SK-N-SH treated with all-trans-retinoic acid at 6 μM for 48 hours (cell line): ENCODE data around the gene SRSF1.
"Not testable (repeated sequence)": the region's sequence is repeated elsewhere in the genome, so short reads cannot be mapped to it uniquely, and the experiment has no call there.

ENCODE experiments used
- ARNTL ChIP-seq: fragments of 450-650 bp; formaldehyde crosslinking; IDR thresholded peaks from 2 replicates; pipeline ENCODE4 v1.5.0; 2020; ENCODE audit warnings: low read depth, mild to moderate bottlenecking, moderate library complexity, borderline replicate concordance
- CSDC2 ChIP-seq: fragments of 250-450 bp; sonication (Bioruptor Pico); IDR thresholded peaks from 2 replicates; pipeline ENCODE4 v1.5.0; 2020; ENCODE audit warnings: mild to moderate bottlenecking, moderate library complexity
- CSRNP3 ChIP-seq: fragments of 250-450 bp; sonication (Bioruptor Pico); IDR thresholded peaks from 2 replicates; pipeline ENCODE4 v1.5.1; 2021; ENCODE audit warnings: mild to moderate bottlenecking, moderate library complexity
- ISL1 ChIP-seq: fragments of 250-450 bp; sonication (Bioruptor Pico); IDR thresholded peaks from 2 replicates; pipeline ENCODE4 v2.1.2; 2022; ENCODE audit warnings: mild to moderate bottlenecking, moderate library complexity
- OSR1 ChIP-seq: fragments of 250-450 bp; sonication (Bioruptor Pico); IDR thresholded peaks from 2 replicates; pipeline ENCODE4 v1.8.0; 2022; ENCODE audit warnings: moderate library complexity, mild to moderate bottlenecking, inconsistent platforms
- RARB ChIP-seq: fragments of 250-450 bp; sonication (Bioruptor Pico); IDR thresholded peaks from 2 replicates; pipeline ENCODE4 v1.8.0; 2021; ENCODE audit warnings: mild to moderate bottlenecking, moderate library complexity
- ZFP30 ChIP-seq: fragments of 450-650 bp; formaldehyde crosslinking; IDR thresholded peaks from 2 replicates; pipeline ENCODE4 v1.5.0; 2022; ENCODE audit warnings: mild to moderate bottlenecking, moderate library complexity
- ZNF565 ChIP-seq: fragments of 450-650 bp; formaldehyde crosslinking; conservative IDR thresholded peaks from 2 replicates; pipeline ENCODE4 v1.5.0; 2020; ENCODE audit warnings: low read depth, mild to moderate bottlenecking, moderate library complexity
- TF ChIP-seq, protein P1 (sequence below): fragments of 250-450 bp; sonication (Bioruptor Pico); IDR thresholded peaks from 2 replicates; pipeline ENCODE4 v1.5.1; 2020; ENCODE audit warnings: low read depth, mild to moderate bottlenecking, moderate library complexity

DNA sequence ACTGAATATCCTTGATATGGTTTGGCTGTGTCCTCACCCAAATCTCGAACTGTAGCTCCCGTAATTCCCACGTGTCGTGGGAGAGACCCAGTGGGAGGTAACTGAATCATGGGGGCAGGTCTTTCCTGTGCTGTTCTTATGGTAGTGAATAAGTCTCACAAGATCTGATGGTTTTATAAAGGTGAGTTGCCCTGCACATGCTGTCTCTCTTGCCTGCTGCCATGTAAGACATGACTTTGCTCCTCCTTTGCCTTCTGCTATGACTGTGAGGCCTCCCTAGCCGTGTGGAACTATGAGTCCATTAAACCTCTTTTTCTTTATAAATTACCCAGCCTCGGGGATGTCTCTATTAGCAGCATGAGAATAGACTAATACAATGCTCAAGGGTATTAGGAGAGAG, 37.2 kb upstream of the SRSF1 start:
- TF ChIP-seq ZNF565 (CRISPR knock-in tag); CSRNP3 (CRISPR knock-in tag); OSR1; ARNTL; ZFP30 (CRISPR knock-in tag); CSDC2 (CRISPR knock-in tag); RARB (CRISPR knock-in tag); ISL1: not testable (repeated sequence)
- TF ChIP-seq, protein P1, sequence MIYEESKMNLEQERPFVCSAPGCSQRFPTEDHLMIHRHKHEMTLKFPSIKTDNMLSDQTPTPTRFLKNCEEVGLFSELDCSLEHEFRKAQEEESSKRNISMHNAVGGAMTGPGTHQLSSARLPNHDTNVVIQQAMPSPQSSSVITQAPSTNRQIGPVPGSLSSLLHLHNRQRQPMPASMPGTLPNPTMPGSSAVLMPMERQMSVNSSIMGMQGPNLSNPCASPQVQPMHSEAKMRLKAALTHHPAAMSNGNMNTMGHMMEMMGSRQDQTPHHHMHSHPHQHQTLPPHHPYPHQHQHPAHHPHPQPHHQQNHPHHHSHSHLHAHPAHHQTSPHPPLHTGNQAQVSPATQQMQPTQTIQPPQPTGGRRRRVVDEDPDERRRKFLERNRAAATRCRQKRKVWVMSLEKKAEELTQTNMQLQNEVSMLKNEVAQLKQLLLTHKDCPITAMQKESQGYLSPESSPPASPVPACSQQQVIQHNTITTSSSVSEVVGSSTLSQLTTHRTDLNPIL (CRISPR knock-in tag): not testable (repeated sequence)
